NCI-H2081 (cell line): ENCODE results near the gene RABGEF1.
"Not testable (repeated sequence)": the region's sequence is repeated elsewhere in the genome, so short reads cannot be mapped to it uniquely, and the experiment has no call there.

Source experiments
- DNase-seq, 2 experiments: peaks; one replicate each; lab custom pipeline; 2025; lab: John Stamatoyannopoulos, UW

The RABGEF1 gene

DNA sequence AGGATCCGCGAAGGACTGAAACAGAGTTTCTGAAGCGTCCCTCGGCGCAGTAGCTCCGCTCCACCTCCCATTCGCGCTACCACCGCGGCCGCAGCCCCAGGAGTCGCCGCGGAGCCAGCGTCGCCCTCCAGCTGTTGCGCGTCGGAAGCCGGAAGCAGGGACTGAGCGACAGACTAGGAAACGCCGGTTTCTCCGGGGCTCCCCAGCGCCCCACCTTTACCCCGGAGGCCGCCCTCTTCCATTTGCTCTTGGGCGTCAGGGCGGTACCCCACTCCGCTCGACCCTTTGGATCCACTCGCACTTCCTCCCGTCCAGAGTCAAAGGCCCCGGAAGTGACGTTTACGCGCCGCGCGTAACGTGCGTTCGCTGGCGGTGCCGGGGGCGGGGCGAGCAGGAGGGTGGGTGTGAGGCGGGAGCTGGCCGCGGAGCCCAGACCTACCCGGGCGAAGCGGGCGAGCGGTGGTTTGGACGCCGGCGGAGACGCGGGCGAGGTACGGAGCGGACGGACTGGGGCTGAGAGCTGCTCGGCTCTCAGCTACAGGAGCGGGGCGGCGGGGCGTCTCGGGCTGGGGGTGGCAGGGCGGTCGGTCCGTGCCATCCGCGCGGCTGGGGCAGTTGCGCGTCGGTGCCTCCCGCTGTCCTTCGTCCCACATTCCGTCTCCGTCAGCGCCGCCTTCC is at the start of gene RABGEF1:
RABGEF1 (plus strand) TSS at position 432 of the 678 bp plus-strand sequence. CDS start 31,167 bp downstream, outside the sequence.
- peak; percentile 97 to 98 for DNase-seq

DNA sequence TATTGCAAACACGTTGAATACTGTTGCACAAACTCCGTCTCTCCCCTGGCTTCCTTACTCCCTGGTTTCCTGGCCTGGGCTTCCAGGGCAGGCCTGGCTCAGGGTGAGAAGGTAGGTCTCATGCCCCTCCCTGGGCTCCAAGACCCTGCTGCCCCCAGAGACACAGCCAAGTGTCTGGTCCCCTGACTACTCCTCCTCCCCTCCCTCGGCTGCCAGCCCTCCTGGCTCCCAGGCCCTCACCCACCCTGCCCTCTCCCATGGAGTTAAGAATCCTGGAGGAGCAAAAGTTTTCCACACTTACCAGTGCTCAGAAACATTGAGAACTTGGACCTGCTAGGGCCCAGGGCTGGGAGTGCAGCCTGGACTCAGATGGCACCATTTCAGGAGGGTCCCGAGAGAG is 47.2 kb upstream of the RABGEF1 start:
- no peak for DNase-seq

GRCh38 chr7:66694286-66694685 is 46.2 kb upstream of the RABGEF1 start:
- DNase-seq, result no peak

DNA sequence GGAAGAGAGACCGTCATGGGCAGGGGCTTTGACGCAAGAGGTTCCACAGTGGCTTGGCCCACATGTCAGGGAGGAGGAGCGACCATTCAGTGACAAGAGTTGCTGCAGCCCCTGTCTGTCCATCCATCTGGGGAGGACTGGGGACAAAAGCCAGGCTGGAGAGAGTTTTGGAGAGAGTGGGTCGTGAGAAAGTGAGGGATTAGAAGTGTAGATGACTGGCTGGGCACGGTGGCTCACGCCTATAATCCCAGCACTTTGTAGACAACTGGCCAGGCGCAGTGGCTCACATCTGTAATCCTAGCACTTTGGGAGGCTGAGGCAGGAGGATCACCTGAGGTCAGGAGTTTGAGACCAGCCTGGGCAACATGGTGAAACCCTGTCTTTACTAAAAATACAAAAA is 45.1 kb upstream of the RABGEF1 start:
- DNase-seq, result not testable (repeated sequence)

GRCh38 chr7:66696134-66696533 is 44.4 kb upstream of the RABGEF1 start:
- not testable (repeated sequence) for DNase-seq

GRCh38 chr7:66696774-66697191 is 43.8 kb upstream of the RABGEF1 start:
- peak; percentile 9 to 38 for DNase-seq

GRCh38 chr7:66697449-66698438 is 42.8 kb upstream of the RABGEF1 start:
- DNase-seq, result no peak

- DNase-seq, result no peak
Measured at GRCh38 chr7:66698652-66699205, 41.8 kb upstream of the RABGEF1 start.

DNA sequence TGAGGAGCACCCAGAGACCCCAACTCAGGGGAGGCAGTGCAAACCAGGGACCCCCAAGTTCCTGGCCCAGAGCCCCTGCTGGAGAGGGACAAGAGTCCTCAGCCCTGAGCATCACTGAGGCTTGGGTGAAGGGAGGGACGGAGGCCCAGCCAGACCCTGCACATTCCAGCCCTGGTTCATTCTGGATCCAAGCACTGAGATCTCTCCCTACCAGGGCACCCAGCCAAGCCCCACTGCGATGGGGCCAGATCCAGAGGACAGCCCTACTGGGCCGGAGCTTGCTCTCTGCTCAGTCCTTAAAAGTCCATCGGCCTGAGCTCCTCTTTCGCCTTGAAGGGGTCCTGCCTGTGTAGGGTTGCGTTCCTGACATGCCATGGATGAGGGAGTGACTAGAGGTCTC is 40.5 kb upstream of the RABGEF1 start:
- DNase-seq, result no peak

DNA sequence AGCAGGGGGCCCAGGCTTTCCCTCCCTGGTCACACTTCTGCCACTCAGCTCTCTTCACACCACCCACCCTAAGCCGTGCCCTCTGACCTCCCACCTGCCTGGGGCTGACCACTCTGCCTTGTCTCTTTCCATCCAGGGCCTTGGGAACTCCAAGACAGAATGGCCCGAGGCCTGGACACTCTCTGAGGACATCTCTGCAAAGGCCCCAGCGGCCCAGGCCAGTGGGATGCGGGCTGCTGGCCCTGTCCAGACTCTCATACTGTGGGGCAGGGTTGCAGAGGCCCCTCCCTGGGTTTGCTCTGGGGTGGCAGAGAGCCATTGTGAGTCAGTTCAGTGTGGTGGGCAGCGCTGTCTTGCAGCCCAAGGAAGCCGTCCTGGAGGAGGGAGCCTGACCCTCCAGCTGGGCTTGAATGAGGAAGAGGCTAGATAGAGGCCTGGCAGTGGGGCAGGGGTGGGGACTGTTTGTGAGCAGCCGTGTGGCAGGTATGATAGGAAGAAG is 39.9 kb upstream of the RABGEF1 start:
- DNase-seq, result no peak

GRCh38 chr7:66707825-66708224 is 32.7 kb upstream of the RABGEF1 start:
- DNase-seq, result no peak

GRCh38 chr7:66710752-66711151 is 29.8 kb upstream of the RABGEF1 start:
- DNase-seq, result not testable (repeated sequence)

- no peak for DNase-seq
Measured at GRCh38 chr7:66713687-66714086, 26.8 kb upstream of the RABGEF1 start.

- DNase-seq, result not testable (repeated sequence)
Measured at GRCh38 chr7:66716634-66717033, 23.9 kb upstream of the RABGEF1 start.

DNA sequence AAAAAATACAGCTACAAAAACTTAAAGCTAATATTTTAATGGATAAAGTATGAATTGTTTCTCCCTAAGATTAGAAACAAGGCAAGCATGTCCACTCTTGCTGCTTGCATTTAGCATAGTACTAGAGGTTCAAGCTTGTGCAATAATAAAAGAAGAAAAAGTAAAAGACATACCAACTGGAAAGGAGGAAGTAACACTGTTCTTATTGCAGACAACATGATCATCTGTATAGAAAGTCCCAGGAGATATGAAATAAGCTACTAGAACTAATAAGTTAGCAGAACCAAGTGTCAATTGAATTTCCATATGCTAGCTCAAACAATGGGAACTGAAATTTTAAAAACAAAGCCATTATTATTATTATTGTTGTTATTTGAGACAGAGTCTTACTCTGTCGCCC is 20.0 kb upstream of the RABGEF1 start:
- DNase-seq, result no peak

DNA sequence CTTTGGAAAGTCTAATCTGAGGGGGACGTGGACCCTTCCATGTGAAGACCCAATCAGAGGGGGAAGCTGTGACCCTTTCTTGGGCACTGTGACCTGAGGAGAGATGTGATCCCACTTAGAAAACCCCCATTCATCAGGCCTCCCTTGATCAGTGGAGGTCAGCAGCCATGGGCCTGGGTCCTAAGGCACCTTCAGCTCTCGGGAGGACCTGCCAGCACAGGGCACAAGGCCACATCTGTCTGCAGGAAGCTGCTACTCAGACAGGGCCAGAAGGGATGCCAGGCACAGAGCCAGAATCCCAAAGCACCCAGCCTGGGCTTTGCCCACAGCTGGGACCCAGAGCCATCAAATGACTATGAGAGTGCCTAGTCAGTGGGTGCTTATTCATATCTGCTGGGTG is 14.7 kb upstream of the RABGEF1 start:
- DNase-seq, result no peak

DNA sequence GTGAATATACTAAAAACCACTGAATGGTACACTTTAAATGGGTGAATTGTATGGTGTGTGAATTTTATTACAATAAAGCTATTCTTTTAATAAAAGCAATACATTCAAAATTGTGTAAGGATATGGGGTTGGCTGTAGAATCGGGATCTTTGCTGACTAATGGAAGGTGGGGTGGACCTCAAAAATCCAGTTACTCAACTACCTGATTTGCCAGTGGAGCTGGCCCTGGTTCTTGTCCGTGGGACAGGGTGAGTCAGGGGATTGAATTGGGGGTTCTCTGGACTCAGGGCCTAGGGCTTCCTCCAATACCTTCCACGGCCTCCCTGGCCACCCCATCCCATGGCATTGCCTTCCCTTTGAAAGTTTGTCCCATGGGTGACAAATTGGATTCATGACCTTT is 13.5 kb upstream of the RABGEF1 start:
- no peak for DNase-seq

GRCh38 chr7:66728571-66728970 is 12.0 kb upstream of the RABGEF1 start:
- DNase-seq, result no peak

DNA sequence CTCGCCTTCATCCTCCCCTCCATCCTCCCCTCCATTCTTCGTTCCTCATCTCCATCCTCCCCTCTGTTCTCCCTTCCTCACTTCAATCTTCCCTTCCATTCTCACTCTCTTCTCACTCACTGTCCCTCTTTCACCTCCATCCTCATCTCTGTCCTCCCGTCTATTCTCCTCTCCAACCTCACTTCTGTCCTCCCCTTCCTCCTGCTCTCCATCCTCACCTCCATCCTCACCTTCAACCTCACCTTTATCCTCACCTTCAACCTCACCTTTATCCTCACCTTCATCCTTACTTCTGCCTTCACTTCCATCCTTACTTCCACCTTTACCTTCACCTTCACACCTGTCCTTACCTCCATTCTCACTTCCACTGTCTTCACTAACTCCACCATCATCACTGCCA is 11.3 kb upstream of the RABGEF1 start:
- DNase-seq, result no peak

DNA sequence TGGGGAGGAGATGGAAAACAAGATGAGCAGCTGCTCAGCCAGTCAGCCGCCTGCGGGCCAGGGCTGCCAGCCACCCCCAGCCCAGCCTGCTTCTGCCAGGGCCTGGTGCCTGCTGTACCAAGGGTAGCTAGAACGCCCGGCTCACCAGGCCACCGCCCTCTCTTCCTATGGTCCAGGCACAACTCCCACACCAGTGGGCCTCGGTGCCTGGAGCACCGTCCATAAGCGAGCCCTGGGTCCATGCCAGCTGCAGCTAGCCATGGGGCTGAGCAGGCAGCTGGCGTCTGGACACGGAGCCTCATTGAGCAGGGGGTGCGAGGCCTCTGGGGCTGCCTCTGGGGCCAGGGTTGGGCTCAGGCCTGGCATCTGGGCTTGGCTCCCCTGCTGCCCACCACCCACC is 8.5 kb upstream of the RABGEF1 start:
- no peak for DNase-seq

GRCh38 chr7:66732439-66732838 is 8.1 kb upstream of the RABGEF1 start:
- no peak for DNase-seq

GRCh38 chr7:66734006-66734405 is 6.5 kb upstream of the RABGEF1 start:
- no peak for DNase-seq

- DNase-seq, result no peak
Measured at GRCh38 chr7:66735154-66735553, 5.4 kb upstream of the RABGEF1 start.
